Mesothelial cell of epicardium (in vitro differentiated cells): ENCODE measurements around the gene UBE2G2. TPM values are rescaled to one million over a fixed set of nuclear protein-coding genes. Genes with fewer than 3 reads are reported as not detected.

ENCODE experiments used
- DNase-seq, 2 experiments: peaks; one replicate each; pipeline ENCODE4 v3.0.0; 2021; ENCODE audit warnings: low spot score in 2 of 2; ENCODE audit not compliant: unreplicated experiment in 2 of 2
- H3K27ac Mint-ChIP-seq: 2 replicates; pipeline ENCODE4 v1.8.0; 2021; ENCODE audit warnings: mixed read lengths
- H3K27me3 Mint-ChIP-seq: 2 replicates; pipeline ENCODE4 v1.8.0; 2021; ENCODE audit warnings: low read depth, mixed read lengths
- H3K36me3 Mint-ChIP-seq: 2 replicates; pipeline ENCODE4 v1.8.0; 2021; ENCODE audit warnings: mixed read lengths
- H3K4me1 Mint-ChIP-seq: 2 replicates; pipeline ENCODE4 v1.8.0; 2021; ENCODE audit warnings: mixed read lengths
- H3K4me3 Mint-ChIP-seq: 2 replicates; pipeline ENCODE4 v1.8.0; 2021; ENCODE audit warnings: mild to moderate bottlenecking, moderate library complexity, mixed read lengths
- H3K9me3 Mint-ChIP-seq: 2 replicates; pipeline ENCODE4 v1.8.0; 2021; ENCODE audit warnings: mixed read lengths
- total RNA-seq: library from RNA; stranded (reverse); gene quantifications from 3 replicates; pipeline ENCODE4 v1.2.1, GENCODE V29; 2021
- TF ChIP-seq, protein P1 (sequence below): fragments of 200-600 bp; sonication (generic); IDR thresholded peaks from one replicate; pipeline ENCODE4 v1.5.0; 2021; ENCODE audit warnings: antibody characterized with exemption; ENCODE audit not compliant: unreplicated experiment

UBE2G2 gene
- total RNA-seq, 1 donor from 2014 or later = 95.4 TPM

GRCh38 chr21:44773291-44773932 is 28.2 kb downstream of the UBE2G2 start:
- H3K27ac Mint-ChIP-seq = no peak overlapping the region
- TF ChIP-seq, protein P1, sequence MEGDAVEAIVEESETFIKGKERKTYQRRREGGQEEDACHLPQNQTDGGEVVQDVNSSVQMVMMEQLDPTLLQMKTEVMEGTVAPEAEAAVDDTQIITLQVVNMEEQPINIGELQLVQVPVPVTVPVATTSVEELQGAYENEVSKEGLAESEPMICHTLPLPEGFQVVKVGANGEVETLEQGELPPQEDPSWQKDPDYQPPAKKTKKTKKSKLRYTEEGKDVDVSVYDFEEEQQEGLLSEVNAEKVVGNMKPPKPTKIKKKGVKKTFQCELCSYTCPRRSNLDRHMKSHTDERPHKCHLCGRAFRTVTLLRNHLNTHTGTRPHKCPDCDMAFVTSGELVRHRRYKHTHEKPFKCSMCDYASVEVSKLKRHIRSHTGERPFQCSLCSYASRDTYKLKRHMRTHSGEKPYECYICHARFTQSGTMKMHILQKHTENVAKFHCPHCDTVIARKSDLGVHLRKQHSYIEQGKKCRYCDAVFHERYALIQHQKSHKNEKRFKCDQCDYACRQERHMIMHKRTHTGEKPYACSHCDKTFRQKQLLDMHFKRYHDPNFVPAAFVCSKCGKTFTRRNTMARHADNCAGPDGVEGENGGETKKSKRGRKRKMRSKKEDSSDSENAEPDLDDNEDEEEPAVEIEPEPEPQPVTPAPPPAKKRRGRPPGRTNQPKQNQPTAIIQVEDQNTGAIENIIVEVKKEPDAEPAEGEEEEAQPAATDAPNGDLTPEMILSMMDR = no peak
- peaks cover 40% of the 10 kb centered on the region for H3K36me3 Mint-ChIP-seq
- no peaks in the 10 kb centered on the region for H3K9me3 Mint-ChIP-seq
- no peak for DNase-seq
- H3K4me3 Mint-ChIP-seq = no peak overlapping the region
- H3K4me1 Mint-ChIP-seq = peaks cover 4% of the 10 kb centered on the region
- H3K27me3 Mint-ChIP-seq = no peaks in the 10 kb centered on the region

- no peak for DNase-seq
- Mint-ChIP-seq H3K4me1 (peaks cover 4% of the 10 kb centered on the region), H3K36me3 (peaks cover 42% of the 10 kb centered on the region), H3K27me3 (no peaks in the 10 kb centered on the region), H3K27ac (no peak overlapping the region), H3K9me3 (no peaks in the 10 kb centered on the region), H3K4me3 (no peak overlapping the region)
- TF ChIP-seq, protein P1 = no peak
Measured at GRCh38 chr21:44771896-44772525, 29.6 kb downstream of the UBE2G2 start.

GRCh38 chr21:44767834-44768831 is 33.5 kb downstream of the UBE2G2 start:
- Mint-ChIP-seq H3K4me1 (peaks cover 9% of the 10 kb centered on the region), H3K9me3 (no peaks in the 10 kb centered on the region), H3K27me3 (no peaks in the 10 kb centered on the region), H3K4me3 (no peak overlapping the region), H3K27ac (no peak overlapping the region), H3K36me3 (peaks cover 26% of the 10 kb centered on the region)
- DNase-seq = peak in 1 of 2 experiments; percentile 33
- TF ChIP-seq, protein P1 = no peak

- DNase-seq = no peak
- Mint-ChIP-seq H3K36me3 (peaks cover 20% of the 10 kb centered on the region), H3K4me1 (peaks cover 9% of the 10 kb centered on the region), H3K27ac (peak overlapping the region; percentile 12), H3K27me3 (no peaks in the 10 kb centered on the region), H3K4me3 (no peak overlapping the region), H3K9me3 (no peaks in the 10 kb centered on the region)
- TF ChIP-seq, protein P1 = no peak
Measured at GRCh38 chr21:44766818-44767354, 34.7 kb downstream of the UBE2G2 start.

GRCh38 chr21:44766014-44766817 is 35.4 kb downstream of the UBE2G2 start:
- H3K4me1 Mint-ChIP-seq = peaks cover 12% of the 10 kb centered on the region
- no peak overlapping the region for H3K27ac Mint-ChIP-seq
- H3K4me3 Mint-ChIP-seq = no peak overlapping the region
- H3K36me3 Mint-ChIP-seq = peaks cover 18% of the 10 kb centered on the region
- TF ChIP-seq, protein P1 = no peak
- no peaks in the 10 kb centered on the region for H3K9me3 Mint-ChIP-seq
- DNase-seq = no peak
- no peaks in the 10 kb centered on the region for H3K27me3 Mint-ChIP-seq
